ENCODE results near the gene ZNF444. TPM values are rescaled to one million over a fixed set of nuclear protein-coding genes. Genes with fewer than 3 reads are reported as not detected.

The ZNF444 gene
- total RNA-seq, 1 donor from 2014 or later: 28.7 TPM

- peak overlapping the region; percentile 58 for H3K27ac ChIP-seq
- DNase-seq (ENCODE audit: extremely low spot score in 2 of 2): no peak
- no peaks in the 10 kb centered on the region for H3K36me3 ChIP-seq
- H3K27me3 ChIP-seq: no peaks in the 10 kb centered on the region
- H3K4me3 ChIP-seq: peak overlapping the region; percentile 19 to 35
- no peaks in the 10 kb centered on the region for H3K9me3 ChIP-seq
- H3K4me1 ChIP-seq: peaks cover 91% of the 10 kb centered on the region
- no peak for TF ChIP-seq POLR2A (IDR thresholded peaks at IDR 0.05)
- TF ChIP-seq CTCF (IDR thresholded peaks at IDR 0.05): no peak
- TF ChIP-seq POLR2AphosphoS5 (IDR thresholded peaks at IDR 0.05; ENCODE audit: insufficient read depth in 1 of 2, low read depth in 1 of 2): no peak
- intact Hi-C loops (cut with DNase I): loop anchor here (5.0 kb wide), 1 partner anchor 34 kb away; the partner anchor contains the start of gene ZNF444
These were observed 32.5 kb upstream of the ZNF444 start for GRCh38 chr19:56108447-56109195.

- no peak for DNase-seq (ENCODE audit: extremely low spot score in 2 of 2)
- no peaks in the 10 kb centered on the region for H3K36me3 ChIP-seq
- TF ChIP-seq POLR2A (IDR thresholded peaks at IDR 0.05) (no peak), POLR2AphosphoS5 (IDR thresholded peaks at IDR 0.05; ENCODE audit: insufficient read depth in 1 of 2, low read depth in 1 of 2) (no peak), CTCF (IDR thresholded peaks at IDR 0.05) (no peak)
- intact Hi-C loops (cut with DNase I): loop anchor here (5.0 kb wide), 1 partner anchor 33 kb away; the partner anchor contains the start of gene ZNF444
- peak overlapping the region; percentile 19 to 35 for H3K4me3 ChIP-seq
- no peaks in the 10 kb centered on the region for H3K9me3 ChIP-seq
- peaks cover 97% of the 10 kb centered on the region for H3K4me1 ChIP-seq
- H3K27me3 ChIP-seq: no peaks in the 10 kb centered on the region
- peak overlapping the region; percentile 58 for H3K27ac ChIP-seq
These were observed 31.9 kb upstream of the ZNF444 start for GRCh38 chr19:56109226-56109625.

- Histone ChIP-seq H3K4me1 (peaks cover 100% of the 10 kb centered on the region), H3K4me3 (peak overlapping the region in 1 of 2 donors; percentile 3), H3K27me3 (no peaks in the 10 kb centered on the region), H3K9me3 (no peaks in the 10 kb centered on the region), H3K36me3 (no peaks in the 10 kb centered on the region), H3K27ac (peak overlapping the region; percentile 34)
- TF ChIP-seq POLR2A (IDR thresholded peaks at IDR 0.05) (no peak), CTCF (IDR thresholded peaks at IDR 0.05) (no peak), POLR2AphosphoS5 (IDR thresholded peaks at IDR 0.05; ENCODE audit: insufficient read depth in 1 of 2, low read depth in 1 of 2) (peak; percentile 11 to 29)
- no peak for DNase-seq (ENCODE audit: extremely low spot score in 2 of 2)
- intact Hi-C loops (cut with DNase I): no loop called here
These were observed 30.3 kb upstream of the ZNF444 start for GRCh38 chr19:56110515-56111448.

- intact Hi-C loops (cut with DNase I): no loop called here
- no peak for DNase-seq (ENCODE audit: extremely low spot score in 2 of 2)
- peak overlapping the region; percentile 34 for H3K27ac ChIP-seq
These were observed 29.3 kb upstream of the ZNF444 start for GRCh38 chr19:56111601-56112312.

More at GRCh38 chr19:56111601-56112312, 29.3 kb upstream of the ZNF444 start:
- Histone ChIP-seq H3K4me3 (no peak overlapping the region), H3K9me3 (no peaks in the 10 kb centered on the region), H3K4me1 (peaks cover 100% of the 10 kb centered on the region), H3K27me3 (no peaks in the 10 kb centered on the region), H3K36me3 (no peaks in the 10 kb centered on the region)
- TF ChIP-seq POLR2A (IDR thresholded peaks at IDR 0.05) (no peak), POLR2AphosphoS5 (IDR thresholded peaks at IDR 0.05; ENCODE audit: insufficient read depth in 1 of 2, low read depth in 1 of 2) (no peak), CTCF (IDR thresholded peaks at IDR 0.05) (no peak)
